GM23248 (cell line): Measurements from ENCODE around the gene MYH9. TPM values are rescaled to one million over a fixed set of nuclear protein-coding genes. Genes with fewer than 3 reads are reported as not detected.

ENCODE experiments used
- DNase-seq: peaks from one replicate; pipeline ENCODE4 v3.0.0-alpha.2; 2015
- H2AFZ ChIP-seq: fragments of 200-600 bp; sonication (generic); 2 replicates; pipeline ENCODE4 v1.6.1; 2016; ENCODE audit warnings: antibody characterized with exemption
- H3F3A ChIP-seq: fragments of 200-600 bp; sonication (generic); 2 replicates; pipeline ENCODE4 v1.6.1; 2016; ENCODE audit warnings: mild to moderate bottlenecking, antibody characterized with exemption, mixed run types; ENCODE audit not compliant: insufficient read depth
- H3K27ac ChIP-seq: fragments of 200-600 bp; sonication (generic); 2 replicates; pipeline ENCODE4 v1.5.1; 2016; ENCODE audit warnings: mild to moderate bottlenecking
- H3K27me3 ChIP-seq: fragments of 200-600 bp; sonication (generic); replicated peaks from 2 replicates; pipeline ENCODE4 v1.6.1; 2016; ENCODE audit warnings: mild to moderate bottlenecking; ENCODE audit not compliant: insufficient read depth
- H3K36me3 ChIP-seq: fragments of 200-600 bp; sonication (generic); 2 replicates; pipeline ENCODE4 v1.6.1; 2016; ENCODE audit warnings: low read depth, mild to moderate bottlenecking
- H3K4me1 ChIP-seq: fragments of 200-600 bp; sonication (generic); 2 replicates; pipeline ENCODE4 v1.6.1; 2016; ENCODE audit warnings: mild to moderate bottlenecking; ENCODE audit not compliant: insufficient read depth
- H3K4me2 ChIP-seq: fragments of 200-600 bp; sonication (generic); one replicate; pipeline ENCODE4 v1.6.1; 2016; ENCODE audit warnings: mild to moderate bottlenecking; ENCODE audit not compliant: unreplicated experiment
- H3K4me3 ChIP-seq: fragments of 200-600 bp; sonication (generic); 2 replicates; pipeline ENCODE4 v1.5.1; 2016; ENCODE audit warnings: mild to moderate bottlenecking
- H3K79me2 ChIP-seq: fragments of 200-600 bp; sonication (generic); 2 replicates; pipeline ENCODE4 v1.6.1; 2016; ENCODE audit warnings: mild to moderate bottlenecking; ENCODE audit not compliant: insufficient read depth
- H3K9ac ChIP-seq: fragments of 200-600 bp; sonication (generic); 2 replicates; pipeline ENCODE4 v1.6.1; 2016; ENCODE audit warnings: mild to moderate bottlenecking
- H3K9me2 ChIP-seq: fragments of 200-600 bp; sonication (generic); 2 replicates; pipeline ENCODE4 v1.6.1; 2016; ENCODE audit warnings: mixed run types, mild to moderate bottlenecking, moderate library complexity; ENCODE audit not compliant: insufficient read depth
- H3K9me3 ChIP-seq: fragments of 200-600 bp; sonication (generic); one replicate; pipeline ENCODE4 v1.6.1; 2017; ENCODE audit warnings: low read depth
- H4K20me1 ChIP-seq: fragments of 200-600 bp; sonication (generic); 2 replicates; pipeline ENCODE4 v1.6.0; 2016; ENCODE audit not compliant: insufficient read depth
- EZH2 ChIP-seq: fragments of 200-600 bp; sonication (generic); IDR thresholded peaks from 2 replicates; pipeline ENCODE4 v1.6.1; 2018; ENCODE audit warnings: antibody characterized with exemption, mild to moderate bottlenecking; ENCODE audit not compliant: insufficient read depth, poor library complexity, severe bottlenecking
- EZH2phosphoT487 ChIP-seq: fragments of 200-600 bp; sonication (generic); IDR thresholded peaks from 2 replicates; pipeline ENCODE4 v1.6.1; 2018; ENCODE audit warnings: antibody characterized with exemption, moderate library complexity, mild to moderate bottlenecking, low read depth; ENCODE audit not compliant: insufficient read depth
- WGBS, 2 experiments: methylation state at CpG; one replicate each; pipeline ENCODE4 v1.1.6; 2015 to 2017; ENCODE audit warnings: low lambda C conversion rate in 2 of 2, low coverage in 1 of 2; ENCODE audit errors: missing lambda C conversion rate in 2 of 2; 5-methylcytosine and 5-hydroxymethylcytosine counted together
- in situ Hi-C: fragments of 300-500 bp; cut with MboI; formaldehyde crosslinking; loops from 2 replicates; pipeline ENCODE4 v1.15.0; 2020
- polyA plus RNA-seq: library from polyadenylated mRNA; unstranded; fragments of >200 nt; fragmentation: Nextera tagmentation; extraction: Ambion mirVana; gene quantifications from 2 replicates; pipeline ENCODE4 v1.2.1, GENCODE V29; 2016
- total RNA-seq: library from RNA; depleted of rRNA; stranded (reverse); fragments of >200 nt; shearing (Covaris generic); gene quantifications from 2 replicates; pipeline ENCODE4 v1.2.3, GENCODE V29; 2014

The MYH9 gene
- total and polyA plus RNA-seq, 2 experiments from 2014 or later: 287 to 420 TPM

DNA sequence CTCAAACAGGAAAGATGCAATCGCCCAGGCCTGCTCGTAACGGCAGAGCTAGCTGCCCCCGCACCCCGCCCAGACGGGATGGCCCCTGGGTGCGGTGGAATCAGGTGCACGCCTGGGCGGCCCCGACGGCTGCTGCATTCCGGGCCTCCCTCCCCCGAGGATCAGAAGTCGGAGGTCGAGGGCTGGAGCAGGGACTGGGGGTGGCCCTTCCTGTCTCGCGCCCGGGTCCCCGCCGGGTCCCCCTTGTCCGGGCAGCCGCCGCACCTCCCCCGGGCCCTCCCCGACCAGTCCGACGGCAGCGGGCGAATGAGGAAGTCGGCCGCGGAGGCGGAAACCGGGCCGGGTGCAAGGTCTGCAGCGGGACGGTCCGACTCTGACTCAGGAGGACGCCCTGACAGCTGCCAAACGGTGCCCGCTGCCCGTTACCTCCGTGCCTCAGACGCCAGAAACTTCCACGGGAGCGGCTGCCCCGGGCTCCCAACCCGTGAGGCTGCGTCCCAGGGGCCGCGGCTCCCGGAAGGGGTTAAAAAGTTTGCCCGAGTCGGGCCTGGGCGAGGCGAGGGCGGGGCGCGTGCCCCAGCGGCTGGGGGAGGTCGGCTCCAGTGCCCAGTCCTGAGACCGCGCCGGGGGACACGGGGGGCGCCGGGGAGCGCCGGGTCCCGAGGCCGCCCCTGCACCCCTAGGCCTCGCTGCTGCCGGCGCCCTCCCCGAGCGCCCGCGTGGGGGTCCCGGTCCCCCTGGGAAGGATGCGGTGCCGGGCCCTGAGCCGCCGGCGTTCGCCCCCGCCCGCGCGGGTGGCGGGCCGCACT, 663 bp downstream of the MYH9 start:
- Histone ChIP-seq H3F3A (peaks cover 35% of the 10 kb centered on the region), H4K20me1 (peaks cover 22% of the 10 kb centered on the region), H3K9me2 (no peaks in the 10 kb centered on the region), H3K9me3 (no peaks in the 10 kb centered on the region), H2AFZ (no peak overlapping the region), H3K27ac (peak overlapping the region; percentile 82), H3K4me2 (peak overlapping the region; percentile 88), H3K4me3 (peak overlapping the region; percentile 91), H3K9ac (peak overlapping the region; percentile 87), H3K27me3 (no peaks in the 10 kb centered on the region), H3K4me1 (peaks cover 31% of the 10 kb centered on the region), H3K79me2 (peaks cover 63% of the 10 kb centered on the region), H3K36me3 (no peaks in the 10 kb centered on the region)
- WGBS, 2 experiments: 0 to 1% methylated on average over 26 to 82 of the region's 91 CpGs
- peak; percentile 81 for DNase-seq
- in situ Hi-C loops: no loop called here
- no peak for TF ChIP-seq EZH2
- TF ChIP-seq EZH2phosphoT487: no peak

DNA sequence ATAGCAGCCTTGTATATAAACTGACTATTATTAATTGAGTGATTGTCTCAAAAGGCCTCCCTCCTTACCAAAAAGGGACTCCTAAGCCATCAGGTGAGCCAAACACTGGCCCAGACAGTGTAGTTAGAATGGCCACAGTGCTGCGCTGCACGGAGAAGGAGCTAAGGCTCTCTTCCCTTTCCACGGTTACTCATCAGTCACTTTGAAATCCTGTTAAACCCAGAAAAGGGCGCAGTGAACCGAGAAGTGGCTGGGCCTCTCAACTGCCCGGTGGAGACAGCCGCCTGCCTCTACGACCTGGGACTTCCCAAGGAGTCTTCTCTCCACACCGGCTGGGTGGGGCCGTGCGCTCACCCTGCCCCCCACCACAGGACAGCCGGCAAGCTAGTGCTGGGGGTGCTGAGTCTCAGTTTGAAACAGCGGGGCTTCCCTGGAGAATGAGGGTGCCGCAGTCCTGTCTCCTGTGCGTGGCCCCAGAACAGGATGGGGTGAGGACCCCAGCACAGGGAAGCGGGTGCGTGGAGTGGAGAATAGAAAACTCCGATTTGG, 1.3 kb downstream of the MYH9 start:
- Histone ChIP-seq H3K9ac (peak overlapping the region; percentile 87), H3K27ac (peak overlapping the region; percentile 82), H3K79me2 (peaks cover 70% of the 10 kb centered on the region), H3K4me2 (peak overlapping the region; percentile 88), H4K20me1 (peaks cover 22% of the 10 kb centered on the region), H3K9me2 (no peaks in the 10 kb centered on the region), H3K4me3 (peak overlapping the region; percentile 91), H3K4me1 (peaks cover 31% of the 10 kb centered on the region), H3K36me3 (no peaks in the 10 kb centered on the region), H3F3A (peaks cover 41% of the 10 kb centered on the region), H2AFZ (no peak overlapping the region), H3K27me3 (no peaks in the 10 kb centered on the region), H3K9me3 (no peaks in the 10 kb centered on the region)
- TF ChIP-seq EZH2: no peak
- no peak for TF ChIP-seq EZH2phosphoT487
- DNase-seq: peak; percentile 79
- in situ Hi-C loops: no loop called here
- 0 to 2% methylated on average over 16 to 18 of the region's 18 CpGs for WGBS, 2 experiments

DNA sequence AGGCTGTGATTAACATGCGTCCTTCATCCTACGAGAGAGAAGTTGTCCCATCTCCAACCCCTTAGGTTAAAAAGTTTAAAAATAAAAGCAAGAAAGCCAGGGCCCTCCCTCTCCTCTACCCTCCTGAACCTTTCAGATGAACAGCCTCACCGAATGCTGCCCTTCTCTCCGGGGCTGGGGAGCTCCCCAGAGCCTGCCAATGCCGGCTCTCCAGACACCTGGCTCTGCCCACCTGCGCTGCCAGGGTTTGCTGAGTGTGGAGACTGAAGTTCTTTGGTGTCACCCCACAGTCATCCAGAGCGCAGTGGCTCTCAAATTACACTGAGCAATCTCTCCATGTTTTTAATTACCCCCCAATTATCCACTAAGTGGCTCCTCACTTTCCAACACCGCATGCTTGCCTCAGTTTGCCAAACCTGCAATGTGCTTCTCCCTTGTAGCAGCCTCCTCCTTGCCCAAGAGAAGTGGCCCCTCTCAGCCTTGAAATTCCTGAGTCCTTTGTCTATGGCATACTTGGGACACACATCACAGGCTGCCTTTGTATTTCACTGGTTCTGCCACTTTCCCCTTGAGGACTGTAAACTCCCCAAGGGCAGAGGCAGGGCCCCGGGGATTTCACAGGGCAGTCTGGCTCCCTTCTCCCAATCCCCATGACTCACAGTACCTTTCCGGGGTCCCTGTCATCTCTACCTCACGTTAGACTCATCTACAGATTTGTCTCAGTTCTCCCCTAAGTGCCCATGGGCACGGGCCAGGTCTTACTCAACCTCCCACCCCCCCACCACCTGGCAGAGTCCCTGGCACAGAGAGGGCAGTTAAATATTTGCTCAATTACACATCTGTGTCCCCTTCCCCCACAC, 2.0 kb downstream of the MYH9 start:
- Histone ChIP-seq H3K27ac (peak overlapping the region; percentile 82), H4K20me1 (peaks cover 22% of the 10 kb centered on the region), H3K4me2 (peak overlapping the region; percentile 88), H3K9me3 (no peaks in the 10 kb centered on the region), H3F3A (peaks cover 48% of the 10 kb centered on the region), H3K4me1 (peaks cover 32% of the 10 kb centered on the region), H3K27me3 (no peaks in the 10 kb centered on the region), H3K9ac (peak overlapping the region; percentile 87), H3K36me3 (no peaks in the 10 kb centered on the region), H3K79me2 (peaks cover 77% of the 10 kb centered on the region), H3K9me2 (no peaks in the 10 kb centered on the region), H2AFZ (no peak overlapping the region), H3K4me3 (peak overlapping the region; percentile 91)
- in situ Hi-C loops: no loop called here
- WGBS, 2 experiments: 5 to 8% methylated on average over 11 to 12 of the region's 12 CpGs
- TF ChIP-seq EZH2 (no peak), EZH2phosphoT487 (no peak)
- peak; percentile 81 for DNase-seq

DNA sequence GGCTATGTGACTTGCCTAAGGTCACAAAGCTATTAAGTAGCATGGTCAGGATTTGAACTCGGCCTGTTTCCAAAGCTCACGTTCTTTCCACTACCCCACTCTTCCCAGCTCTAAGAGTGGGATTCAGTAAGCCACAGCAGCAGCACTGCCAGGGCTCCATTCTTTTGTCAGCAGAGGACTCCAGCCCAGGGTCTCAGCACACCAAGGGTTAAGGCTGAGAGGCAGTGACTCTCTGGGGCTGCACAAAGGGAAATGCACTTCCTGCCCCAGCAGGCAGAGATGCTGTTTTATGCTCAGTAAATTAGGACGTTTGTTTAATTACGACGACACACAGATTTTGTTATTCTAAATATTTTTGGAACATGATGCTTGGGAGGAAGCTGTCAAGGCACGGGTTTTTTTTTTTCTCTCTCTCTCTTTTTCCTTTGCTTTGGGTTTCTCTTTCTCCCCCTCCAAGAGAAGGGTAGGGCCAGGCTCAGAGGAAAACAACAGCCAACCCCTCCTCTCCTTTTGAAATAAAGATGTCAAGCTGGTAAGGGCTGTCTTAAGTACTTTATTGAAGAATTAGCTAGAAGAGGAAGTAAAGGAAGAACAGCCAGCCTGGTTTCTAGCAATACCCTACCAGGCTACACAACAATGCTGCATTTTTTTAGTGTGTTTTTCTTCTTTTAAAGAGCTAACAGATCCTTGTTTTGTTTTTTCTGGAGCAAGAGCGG, 2.8 kb downstream of the MYH9 start:
- no peak for TF ChIP-seq EZH2
- TF ChIP-seq EZH2phosphoT487: no peak
- no peaks in the 10 kb centered on the region for H3K9me2 ChIP-seq
- peaks cover 22% of the 10 kb centered on the region for H4K20me1 ChIP-seq
- no peak overlapping the region for H2AFZ ChIP-seq
- peaks cover 40% of the 10 kb centered on the region for H3K4me1 ChIP-seq
- H3K4me3 ChIP-seq: peak overlapping the region; percentile 91
- H3K27ac ChIP-seq: peak overlapping the region; percentile 82
- in situ Hi-C loops: no loop called here
- H3K79me2 ChIP-seq: peaks cover 85% of the 10 kb centered on the region
- H3K9me3 ChIP-seq: no peaks in the 10 kb centered on the region
- H3K4me2 ChIP-seq: peak overlapping the region; percentile 88
- WGBS, 2 experiments: 9 to 11% methylated on average over 7 of the region's 7 CpGs
- peak; percentile 38 for DNase-seq
- peak overlapping the region; percentile 87 for H3K9ac ChIP-seq
- H3K27me3 ChIP-seq: no peaks in the 10 kb centered on the region
- no peaks in the 10 kb centered on the region for H3K36me3 ChIP-seq
- H3F3A ChIP-seq: peaks cover 52% of the 10 kb centered on the region
